Neuronal stem cell (in vitro differentiated cells): ENCODE measurements around the gene MEF2C.

ENCODE experiments used
- DNase-seq: peaks from one replicate; pipeline ENCODE4 v3.0.0-alpha.2; 2013; ENCODE audit warnings: low spot score
- H2AFZ ChIP-seq: one replicate; pipeline ENCODE4 v1.6.1; 2013; ENCODE audit warnings: mild to moderate bottlenecking, low read length, inconsistent platforms
- H2AK5ac ChIP-seq: 2 replicates; pipeline ENCODE4 v1.6.1; 2013; ENCODE audit warnings: low read depth, mild to moderate bottlenecking, inconsistent platforms, low read length, moderate library complexity, mixed read lengths
- H2BK120ac ChIP-seq: 2 replicates; pipeline ENCODE4 v1.6.1; 2013; ENCODE audit warnings: low read depth, mild to moderate bottlenecking, inconsistent platforms, low read length, moderate library complexity, mixed read lengths
- H2BK12ac ChIP-seq: one replicate; pipeline ENCODE4 v1.6.1; 2013; ENCODE audit warnings: low read length, inconsistent platforms
- H2BK15ac ChIP-seq: 2 replicates; pipeline ENCODE4 v1.6.1; 2013; ENCODE audit warnings: mild to moderate bottlenecking, low read length, inconsistent platforms, mixed read lengths
- H2BK5ac ChIP-seq: one replicate; pipeline ENCODE4 v1.6.1; 2013; ENCODE audit warnings: inconsistent platforms, mild to moderate bottlenecking, low read length, moderate library complexity
- H3K14ac ChIP-seq: one replicate; pipeline ENCODE4 v1.6.1; 2013; ENCODE audit warnings: low read length, inconsistent platforms
- H3K18ac ChIP-seq: 2 replicates; pipeline ENCODE4 v1.6.1; 2013; ENCODE audit warnings: low read length, inconsistent platforms
- H3K23ac ChIP-seq: 2 replicates; pipeline ENCODE4 v1.6.1; 2013; ENCODE audit warnings: low read depth, mild to moderate bottlenecking, mixed read lengths, low read length, inconsistent platforms; ENCODE audit not compliant: poor library complexity
- H3K27ac ChIP-seq: replicated peaks from 3 replicates; pipeline ENCODE4 v1.5.1; 2013; ENCODE audit warnings: low read length, inconsistent platforms
- H3K27me3 ChIP-seq, 3 experiments: 2 replicates each; pipeline ENCODE4 v1.6.1; 2013; ENCODE audit warnings: low read length in 3 of 3, mild to moderate bottlenecking in 2 of 3, inconsistent platforms in 1 of 3, low read depth in 1 of 3, mixed read lengths in 1 of 3, moderate library complexity in 1 of 3; ENCODE audit not compliant: control insufficient read depth in 3 of 3, insufficient read depth in 3 of 3
- H3K36me3 ChIP-seq, 2 donors: replicated peaks in 1 of 2; 2 replicates each; pipeline ENCODE4 v1.6.1; 2013; ENCODE audit warnings: low read length in 2 of 2; ENCODE audit not compliant: control insufficient read depth in 2 of 2, insufficient read depth in 2 of 2
- H3K4ac ChIP-seq: 2 replicates; pipeline ENCODE4 v1.6.1; 2013; ENCODE audit warnings: inconsistent platforms, mild to moderate bottlenecking, low read length, moderate library complexity
- H3K4me1 ChIP-seq, 2 donors: 1 replicate in 1 of 2; 2 replicates in 1 of 2; pipeline ENCODE4 v1.6.1; 2013; ENCODE audit warnings: low read length in 2 of 2, low read depth in 1 of 2; ENCODE audit not compliant: control insufficient read depth in 2 of 2, insufficient read depth in 1 of 2
- H3K4me2 ChIP-seq: one replicate; pipeline ENCODE4 v1.6.1; 2013; ENCODE audit warnings: mild to moderate bottlenecking, low read length, inconsistent platforms; ENCODE audit not compliant: insufficient read depth, poor library complexity, severe bottlenecking
- H3K4me3 ChIP-seq, 2 donors: 2 replicates each; pipeline ENCODE4 v1.5.1; 2013; ENCODE audit warnings: low read length in 2 of 2, mild to moderate bottlenecking in 2 of 2, inconsistent platforms in 1 of 2, moderate library complexity in 1 of 2
- H3K79me1 ChIP-seq: one replicate; pipeline ENCODE4 v1.6.1; 2013; ENCODE audit warnings: low read depth, mild to moderate bottlenecking, inconsistent platforms, low read length, moderate library complexity
- H3K9ac ChIP-seq: one replicate; pipeline ENCODE4 v1.6.1; 2013; ENCODE audit warnings: mild to moderate bottlenecking, low read depth, low read length, inconsistent platforms; ENCODE audit not compliant: poor library complexity
- H3K9me3 ChIP-seq, 2 donors: replicated peaks in 1 of 2; 2 replicates each; pipeline versions ENCODE3 to v1.6.1; 2013; ENCODE audit warnings: low read length in 2 of 2, mild to moderate bottlenecking in 2 of 2, inconsistent platforms in 1 of 2, low read depth in 1 of 2, mixed read lengths in 1 of 2, moderate library complexity in 1 of 2; ENCODE audit not compliant: control insufficient read depth in 2 of 2, insufficient read depth in 1 of 2
- H4K8ac ChIP-seq: one replicate; pipeline ENCODE4 v1.6.1; 2013; ENCODE audit warnings: low read depth, mild to moderate bottlenecking, inconsistent platforms, low read length, moderate library complexity
- H4K91ac ChIP-seq: one replicate; pipeline ENCODE4 v1.6.1; 2013; ENCODE audit warnings: low read length, low read depth, mild to moderate bottlenecking, inconsistent platforms; ENCODE audit not compliant: poor library complexity
- WGBS, 2 donors: extraction: QIAGEN DNeasy Blood & Tissue Kit; methylation state at CpG; one replicate each; pipeline ENCODE4 v1.1.7; 2013; ENCODE audit warnings: missing lambda C conversion rate in 2 of 2, mixed read lengths in 1 of 2; ENCODE audit not compliant: insufficient read length in 2 of 2, insufficient replicate concordance in 1 of 2; ENCODE audit errors: extremely low coverage in 2 of 2; 5-methylcytosine and 5-hydroxymethylcytosine counted together

Gene MEF2C

GRCh38 chr5:88756953-88757352 is 126.0 kb downstream of the MEF2C start:
- H3K27ac ChIP-seq, result no peak overlapping the region
- no peak overlapping the region for H2AFZ ChIP-seq
- H3K9ac ChIP-seq, result no peak overlapping the region
- no peak overlapping the region for H3K4me3 ChIP-seq
- H3K23ac ChIP-seq, result no peak overlapping the region
- no peaks in the 10 kb centered on the region for H3K27me3 ChIP-seq
- H3K4me2 ChIP-seq, result no peak overlapping the region
- H2BK12ac ChIP-seq, result no peak overlapping the region
- no peak for DNase-seq
- H4K8ac ChIP-seq, result no peak overlapping the region
- no peaks in the 10 kb centered on the region for H3K4me1 ChIP-seq
- H4K91ac ChIP-seq, result no peak overlapping the region
- H2AK5ac ChIP-seq, result no peak overlapping the region
- H3K9me3 ChIP-seq, result peaks cover 0 to 4% of the 10 kb centered on the region in 2 donors
- no peak overlapping the region for H2BK120ac ChIP-seq
- H3K36me3 ChIP-seq, result no peaks in the 10 kb centered on the region
- H3K18ac ChIP-seq, result no peak overlapping the region
- no peak overlapping the region for H2BK15ac ChIP-seq
- no peak overlapping the region for H2BK5ac ChIP-seq
- H3K79me1 ChIP-seq, result no peaks in the 10 kb centered on the region
- no peak overlapping the region for H3K4ac ChIP-seq
- WGBS, 2 donors, result no CpG with 5 or more reads among the region's 3 CpGs
- no peak overlapping the region for H3K14ac ChIP-seq

GRCh38 chr5:88748666-88749065 is 134.3 kb downstream of the MEF2C start:
- Histone ChIP-seq H3K27me3 (no peaks in the 10 kb centered on the region), H3K9me3 (peaks cover 0 to 4% of the 10 kb centered on the region in 2 donors)

GRCh38 chr5:88746438-88746882 is 136.5 kb downstream of the MEF2C start:
- no peaks in the 10 kb centered on the region for H3K79me1 ChIP-seq
- H3K9me3 ChIP-seq, result no peaks in the 10 kb centered on the region
- H3K9ac ChIP-seq, result no peak overlapping the region
- no peak overlapping the region for H3K4me3 ChIP-seq
- no peaks in the 10 kb centered on the region for H3K36me3 ChIP-seq
- no peak overlapping the region for H4K91ac ChIP-seq
- no peak overlapping the region for H3K23ac ChIP-seq
- no peak overlapping the region for H3K4me2 ChIP-seq
- no peak overlapping the region for H2BK12ac ChIP-seq
- H2AK5ac ChIP-seq, result no peak overlapping the region
- H3K27ac ChIP-seq, result no peak overlapping the region
- no peak overlapping the region for H4K8ac ChIP-seq
- H3K4ac ChIP-seq, result no peak overlapping the region
- no peaks in the 10 kb centered on the region for H3K27me3 ChIP-seq
- no peak for DNase-seq
- no peak overlapping the region for H2BK120ac ChIP-seq
- no peak overlapping the region for H2BK15ac ChIP-seq
- no peaks in the 10 kb centered on the region for H3K4me1 ChIP-seq
- H3K18ac ChIP-seq, result no peak overlapping the region
- H3K14ac ChIP-seq, result no peak overlapping the region
- H2BK5ac ChIP-seq, result no peak overlapping the region
- no peak overlapping the region for H2AFZ ChIP-seq
- no CpG with 5 or more reads among the region's 3 CpGs for WGBS, 2 donors

More at GRCh38 chr5:88748666-88749065, 134.3 kb downstream of the MEF2C start:
- Histone ChIP-seq H2BK15ac (no peak overlapping the region), H3K9ac (no peak overlapping the region), H3K4ac (no peak overlapping the region), H2BK120ac (no peak overlapping the region), H3K4me2 (no peak overlapping the region), H4K91ac (no peak overlapping the region), H2BK5ac (no peak overlapping the region), H3K4me3 (no peak overlapping the region), H3K79me1 (no peaks in the 10 kb centered on the region), H2AK5ac (no peak overlapping the region), H4K8ac (no peak overlapping the region), H3K14ac (no peak overlapping the region), H3K23ac (no peak overlapping the region), H2AFZ (no peak overlapping the region), H3K18ac (no peak overlapping the region), H2BK12ac (no peak overlapping the region), H3K27ac (no peak overlapping the region), H3K36me3 (no peaks in the 10 kb centered on the region), H3K4me1 (no peaks in the 10 kb centered on the region)
- no peak for DNase-seq

GRCh38 chr5:88745093-88745696 is 137.8 kb downstream of the MEF2C start:
- no peak overlapping the region for H2AFZ ChIP-seq
- H3K9ac ChIP-seq, result no peak overlapping the region
- no peaks in the 10 kb centered on the region for H3K9me3 ChIP-seq
- no peak overlapping the region for H3K27ac ChIP-seq
- no CpG with 5 or more reads among the region's 7 CpGs for WGBS, 2 donors
- H3K79me1 ChIP-seq, result no peaks in the 10 kb centered on the region
- H4K8ac ChIP-seq, result no peak overlapping the region
- no peak overlapping the region for H3K4me2 ChIP-seq
- H3K14ac ChIP-seq, result no peak overlapping the region
- H2BK15ac ChIP-seq, result no peak overlapping the region
- no peak overlapping the region for H2BK12ac ChIP-seq
- H2BK5ac ChIP-seq, result no peak overlapping the region
- no peaks in the 10 kb centered on the region for H3K27me3 ChIP-seq
- H3K23ac ChIP-seq, result no peak overlapping the region
- no peaks in the 10 kb centered on the region for H3K36me3 ChIP-seq
- no peak for DNase-seq
- no peak overlapping the region for H3K4me3 ChIP-seq
- no peak overlapping the region for H2AK5ac ChIP-seq
- no peak overlapping the region for H3K4ac ChIP-seq
- no peaks in the 10 kb centered on the region for H3K4me1 ChIP-seq
- no peak overlapping the region for H4K91ac ChIP-seq
- no peak overlapping the region for H3K18ac ChIP-seq
- no peak overlapping the region for H2BK120ac ChIP-seq
